ENCODE results near the gene CASKIN1.

DNA sequence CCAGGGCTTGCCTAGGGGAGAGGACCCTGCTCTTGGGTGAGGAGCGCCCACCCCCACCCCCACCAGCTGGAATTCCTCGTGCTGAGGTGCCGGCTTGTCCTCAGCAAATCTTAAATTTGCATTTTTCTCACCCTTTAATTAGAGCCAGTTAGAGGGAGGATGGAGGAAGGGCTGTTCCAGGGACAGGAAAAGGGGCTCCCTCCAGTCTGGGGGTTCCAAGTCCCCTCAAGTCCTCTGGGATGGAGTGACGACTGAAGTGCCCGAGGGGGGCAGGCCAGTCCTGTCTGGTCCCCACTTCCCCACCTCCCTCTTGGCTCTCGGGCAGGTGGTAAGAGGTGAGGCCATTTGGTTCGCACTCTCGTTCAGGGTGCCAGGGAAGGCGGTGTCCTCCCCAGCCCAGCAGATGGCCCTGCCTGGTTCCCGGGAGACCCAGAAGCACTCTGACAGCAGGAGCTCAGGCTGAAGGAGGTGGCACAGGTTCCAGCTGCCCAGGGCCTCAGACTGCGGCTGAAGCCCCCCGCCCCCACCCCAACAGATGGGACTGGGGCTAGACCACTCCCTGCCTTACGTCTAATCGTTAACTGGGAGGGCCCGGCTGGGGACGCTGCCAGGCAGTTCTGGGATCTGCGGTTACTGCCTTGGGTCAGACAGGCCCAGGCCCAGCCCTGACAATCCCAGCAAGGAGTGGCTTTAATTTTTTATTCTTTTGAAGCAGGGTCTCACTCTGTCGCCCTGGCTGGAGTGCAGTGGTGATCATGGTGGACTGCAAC lies 45.8 kb downstream of the CASKIN1 start:
- TF ChIP-seq, protein P1, sequence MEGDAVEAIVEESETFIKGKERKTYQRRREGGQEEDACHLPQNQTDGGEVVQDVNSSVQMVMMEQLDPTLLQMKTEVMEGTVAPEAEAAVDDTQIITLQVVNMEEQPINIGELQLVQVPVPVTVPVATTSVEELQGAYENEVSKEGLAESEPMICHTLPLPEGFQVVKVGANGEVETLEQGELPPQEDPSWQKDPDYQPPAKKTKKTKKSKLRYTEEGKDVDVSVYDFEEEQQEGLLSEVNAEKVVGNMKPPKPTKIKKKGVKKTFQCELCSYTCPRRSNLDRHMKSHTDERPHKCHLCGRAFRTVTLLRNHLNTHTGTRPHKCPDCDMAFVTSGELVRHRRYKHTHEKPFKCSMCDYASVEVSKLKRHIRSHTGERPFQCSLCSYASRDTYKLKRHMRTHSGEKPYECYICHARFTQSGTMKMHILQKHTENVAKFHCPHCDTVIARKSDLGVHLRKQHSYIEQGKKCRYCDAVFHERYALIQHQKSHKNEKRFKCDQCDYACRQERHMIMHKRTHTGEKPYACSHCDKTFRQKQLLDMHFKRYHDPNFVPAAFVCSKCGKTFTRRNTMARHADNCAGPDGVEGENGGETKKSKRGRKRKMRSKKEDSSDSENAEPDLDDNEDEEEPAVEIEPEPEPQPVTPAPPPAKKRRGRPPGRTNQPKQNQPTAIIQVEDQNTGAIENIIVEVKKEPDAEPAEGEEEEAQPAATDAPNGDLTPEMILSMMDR (IDR thresholded peaks at IDR 0.05) = no peak
- TF ChIP-seq POLR2A (IDR thresholded peaks at IDR 0.05) (no peak), EP300 (IDR thresholded peaks at IDR 0.05) (no peak)
